Left renal cortex interstitium (tissue), 4 donors: ENCODE results near the gene DNAJC6. TPM values are rescaled to one million over a fixed set of nuclear protein-coding genes. Genes with fewer than 3 reads are reported as not detected.

ENCODE experiments used
- DNase-seq, 4 donors: peaks; one replicate each; pipeline ENCODE4 v3.0.0-alpha.2; 2013; ENCODE audit warnings: low read depth in 4 of 4, low spot score in 2 of 4, missing footprints in 1 of 4
- polyA plus RNA-seq, 4 donors: library from polyadenylated mRNA; unstranded; fragments of 120-200 nt; gene quantifications; one replicate each; pipeline ENCODE4 v1.2.1, GENCODE V29; 2013; ENCODE audit not compliant: insufficient read length in 4 of 4

DNAJC6 gene
- polyA plus RNA-seq, 4 donors, result 4.8 to 6.8 (median 6.2) TPM

- no peak for DNase-seq
Observed at GRCh38 chr1:65292861-65293593, 16.3 kb upstream of the DNAJC6 start.

GRCh38 chr1:65297706-65298105, 11.6 kb upstream of the DNAJC6 start:
- DNase-seq, result no peak

GRCh38 chr1:65299328-65299727, 10.0 kb upstream of the DNAJC6 start:
- no peak for DNase-seq

- DNase-seq, result no peak
Observed at GRCh38 chr1:65308781-65309303, 501 bp upstream of the DNAJC6 start.

GRCh38 chr1:65310078-65310587, 790 bp downstream of the DNAJC6 start:
- no peak for DNase-seq

GRCh38 chr1:65311760-65312159, 2.4 kb downstream of the DNAJC6 start:
- no peak for DNase-seq

- DNase-seq, result no peak
Observed at GRCh38 chr1:65316233-65316632, 6.9 kb downstream of the DNAJC6 start.

- no peak for DNase-seq
Observed at GRCh38 chr1:65317866-65318653, 8.7 kb downstream of the DNAJC6 start.

- no peak for DNase-seq
Observed at GRCh38 chr1:65319141-65319540, 9.8 kb downstream of the DNAJC6 start.

- DNase-seq, result no peak
Observed at GRCh38 chr1:65319754-65320153, 10.4 kb downstream of the DNAJC6 start.

- no peak for DNase-seq
Observed at GRCh38 chr1:65321879-65322278, 12.5 kb downstream of the DNAJC6 start.

- DNase-seq, result no peak
Observed at GRCh38 chr1:65323246-65323645, 13.9 kb downstream of the DNAJC6 start.

GRCh38 chr1:65330021-65330420, 20.7 kb downstream of the DNAJC6 start:
- DNase-seq, result no peak

GRCh38 chr1:65330822-65331221, 21.5 kb downstream of the DNAJC6 start:
- no peak for DNase-seq

- no peak for DNase-seq
Observed at GRCh38 chr1:65332821-65333220, 23.5 kb downstream of the DNAJC6 start.

- no peak for DNase-seq
Observed at GRCh38 chr1:65334081-65334480, 24.7 kb downstream of the DNAJC6 start.

GRCh38 chr1:65339866-65340468, 30.6 kb downstream of the DNAJC6 start:
- no peak for DNase-seq

GRCh38 chr1:65341381-65341780, 32.0 kb downstream of the DNAJC6 start:
- DNase-seq, result no peak

GRCh38 chr1:65343286-65343685, 33.9 kb downstream of the DNAJC6 start:
- DNase-seq, result no peak

- no peak for DNase-seq
Observed at GRCh38 chr1:65344171-65344814, 35.0 kb downstream of the DNAJC6 start.

- no peak for DNase-seq
Observed at GRCh38 chr1:65346190-65346589, 36.8 kb downstream of the DNAJC6 start.
